Smooth muscle cell (in vitro differentiated cells): ENCODE data around the gene ARID1B. TPM values are rescaled to one million over a fixed set of nuclear protein-coding genes. Genes with fewer than 3 reads are reported as not detected.

Experiments
- DNase-seq: peaks from one replicate; lab custom pipeline; 2025; ENCODE audit not compliant: unreplicated experiment; lab: John Stamatoyannopoulos, UW
- H2AFZ ChIP-seq: fragments of 200-600 bp; sonication (generic); 2 replicates; pipeline ENCODE4 v1.6.0; 2016; ENCODE audit warnings: antibody characterized with exemption, low read depth, mild to moderate bottlenecking
- H3F3A ChIP-seq: fragments of 200-600 bp; sonication (generic); 2 replicates; pipeline ENCODE4 v1.6.0; 2017; ENCODE audit warnings: antibody characterized with exemption, low read depth
- H3K27ac ChIP-seq: fragments of 200-600 bp; sonication (generic); 2 replicates; pipeline ENCODE4 v1.5.1; 2016; ENCODE audit warnings: low read depth, mild to moderate bottlenecking
- H3K27me3 ChIP-seq: fragments of 200-600 bp; sonication (generic); 2 replicates; pipeline ENCODE4 v1.6.1; 2016; ENCODE audit warnings: low read depth, mild to moderate bottlenecking
- H3K36me3 ChIP-seq: fragments of 200-600 bp; sonication (generic); 2 replicates; pipeline ENCODE4 v1.5.1; 2016; ENCODE audit warnings: low read depth
- H3K4me1 ChIP-seq: fragments of 200-600 bp; sonication (generic); 2 replicates; pipeline ENCODE4 v1.5.1; 2016; ENCODE audit warnings: low read depth
- H3K4me2 ChIP-seq: fragments of 200-600 bp; sonication (generic); 2 replicates; pipeline ENCODE4 v1.6.0; 2016; ENCODE audit warnings: mild to moderate bottlenecking
- H3K4me3 ChIP-seq: fragments of 200-600 bp; sonication (generic); 2 replicates; pipeline ENCODE4 v1.5.1; 2016; ENCODE audit warnings: mild to moderate bottlenecking
- H3K79me2 ChIP-seq: fragments of 200-600 bp; sonication (generic); 2 replicates; pipeline ENCODE4 v1.6.0; 2016; ENCODE audit warnings: low read depth, mild to moderate bottlenecking
- H3K9ac ChIP-seq: fragments of 200-600 bp; sonication (generic); 2 replicates; pipeline ENCODE4 v1.6.0; 2016; ENCODE audit warnings: low read depth
- H3K9me3 ChIP-seq: fragments of 200-600 bp; sonication (generic); replicated peaks from 2 replicates; pipeline ENCODE4 v1.5.1; 2016; ENCODE audit warnings: low read depth
- H4K20me1 ChIP-seq: fragments of 200-600 bp; sonication (generic); 2 replicates; pipeline ENCODE4 v1.6.0; 2016; ENCODE audit warnings: low read depth
- CTCF ChIP-seq: fragments of 200-600 bp; sonication (generic); IDR thresholded peaks from 2 replicates; pipeline ENCODE4 v1.5.1; 2017; ENCODE audit warnings: borderline replicate concordance, mild to moderate bottlenecking, antibody characterized with exemption; ENCODE audit not compliant: insufficient read depth, poor library complexity, severe bottlenecking
- WGBS: methylation state at CpG from one replicate; pipeline ENCODE4 v1.1.7; 2016; ENCODE audit warnings: low lambda C conversion rate; 5-methylcytosine and 5-hydroxymethylcytosine counted together
- polyA plus RNA-seq: library from polyadenylated mRNA; unstranded; fragments of >200 nt; fragmentation: Nextera tagmentation; extraction: Ambion mirVana; gene quantifications from 2 replicates; pipeline ENCODE4 v1.2.1, GENCODE V29; 2016
- total RNA-seq: library from RNA; depleted of rRNA; stranded (reverse); fragments of >200 nt; gene quantifications from 2 replicates; pipeline ENCODE4 v1.2.3, GENCODE V29; 2014

The ARID1B gene
- total and polyA plus RNA-seq, 2 experiments from 2014 or later = 30.1 to 65.4 TPM

- Histone ChIP-seq H3K79me2 (peaks cover 89% of the 10 kb centered on the region), H3K4me3 (no peak overlapping the region), H3F3A (no peaks in the 10 kb centered on the region), H3K27me3 (no peaks in the 10 kb centered on the region), H3K27ac (no peak overlapping the region), H3K36me3 (no peaks in the 10 kb centered on the region), H4K20me1 (peaks cover 100% of the 10 kb centered on the region), H3K4me1 (peaks cover 6% of the 10 kb centered on the region), H3K9me3 (no peaks in the 10 kb centered on the region), H3K9ac (no peak overlapping the region), H2AFZ (no peak overlapping the region), H3K4me2 (no peak overlapping the region)
- DNase-seq = no peak
- 87% methylated on average over 7 of the region's 7 CpGs for WGBS
- TF ChIP-seq CTCF = no peak
Measured at GRCh38 chr6:156918647-156919046, 141.5 kb downstream of the ARID1B start.

GRCh38 chr6:156919370-156919769, 142.2 kb downstream of the ARID1B start:
- no peak for DNase-seq
- no peaks in the 10 kb centered on the region for H3F3A ChIP-seq
- no peak overlapping the region for H3K4me2 ChIP-seq
- H3K36me3 ChIP-seq = no peaks in the 10 kb centered on the region
- TF ChIP-seq CTCF = no peak
- H2AFZ ChIP-seq = no peak overlapping the region
- WGBS = 100% methylated on average over 2 of the region's 2 CpGs
- H3K9me3 ChIP-seq = no peaks in the 10 kb centered on the region
- peaks cover 95% of the 10 kb centered on the region for H3K79me2 ChIP-seq
- no peaks in the 10 kb centered on the region for H3K27me3 ChIP-seq
- no peak overlapping the region for H3K27ac ChIP-seq
- H3K9ac ChIP-seq = no peak overlapping the region
- no peak overlapping the region for H3K4me3 ChIP-seq
- peaks cover 100% of the 10 kb centered on the region for H4K20me1 ChIP-seq
- peaks cover 6% of the 10 kb centered on the region for H3K4me1 ChIP-seq

- peaks cover 100% of the 10 kb centered on the region for H4K20me1 ChIP-seq
- TF ChIP-seq CTCF = no peak
- WGBS = 92% methylated on average over 5 of the region's 5 CpGs
Measured at GRCh38 chr6:156919814-156920369, 142.7 kb downstream of the ARID1B start.

GRCh38 chr6:156924246-156924645, 147.1 kb downstream of the ARID1B start:
- no peak for TF ChIP-seq CTCF
- DNase-seq = no peak
- Histone ChIP-seq H2AFZ (no peak overlapping the region), H3K9me3 (no peaks in the 10 kb centered on the region), H3K27me3 (no peaks in the 10 kb centered on the region), H3K36me3 (no peaks in the 10 kb centered on the region), H4K20me1 (peaks cover 100% of the 10 kb centered on the region), H3K9ac (no peak overlapping the region), H3K4me3 (no peak overlapping the region), H3K79me2 (peaks cover 97% of the 10 kb centered on the region), H3K4me2 (no peak overlapping the region), H3K27ac (no peak overlapping the region), H3F3A (no peaks in the 10 kb centered on the region), H3K4me1 (peaks cover 22% of the 10 kb centered on the region)
- WGBS = 80% methylated on average over 4 of the region's 4 CpGs

More at GRCh38 chr6:156919814-156920369, 142.7 kb downstream of the ARID1B start:
- Histone ChIP-seq H3K36me3 (no peaks in the 10 kb centered on the region), H3K4me1 (peaks cover 8% of the 10 kb centered on the region), H2AFZ (no peak overlapping the region), H3K4me3 (no peak overlapping the region), H3K27me3 (no peaks in the 10 kb centered on the region), H3K4me2 (no peak overlapping the region), H3F3A (no peaks in the 10 kb centered on the region), H3K79me2 (peaks cover 95% of the 10 kb centered on the region), H3K27ac (no peak overlapping the region), H3K9ac (no peak overlapping the region), H3K9me3 (no peaks in the 10 kb centered on the region)
- no peak for DNase-seq
